ENCODE measurements around the gene DYNC1H1.

DNA sequence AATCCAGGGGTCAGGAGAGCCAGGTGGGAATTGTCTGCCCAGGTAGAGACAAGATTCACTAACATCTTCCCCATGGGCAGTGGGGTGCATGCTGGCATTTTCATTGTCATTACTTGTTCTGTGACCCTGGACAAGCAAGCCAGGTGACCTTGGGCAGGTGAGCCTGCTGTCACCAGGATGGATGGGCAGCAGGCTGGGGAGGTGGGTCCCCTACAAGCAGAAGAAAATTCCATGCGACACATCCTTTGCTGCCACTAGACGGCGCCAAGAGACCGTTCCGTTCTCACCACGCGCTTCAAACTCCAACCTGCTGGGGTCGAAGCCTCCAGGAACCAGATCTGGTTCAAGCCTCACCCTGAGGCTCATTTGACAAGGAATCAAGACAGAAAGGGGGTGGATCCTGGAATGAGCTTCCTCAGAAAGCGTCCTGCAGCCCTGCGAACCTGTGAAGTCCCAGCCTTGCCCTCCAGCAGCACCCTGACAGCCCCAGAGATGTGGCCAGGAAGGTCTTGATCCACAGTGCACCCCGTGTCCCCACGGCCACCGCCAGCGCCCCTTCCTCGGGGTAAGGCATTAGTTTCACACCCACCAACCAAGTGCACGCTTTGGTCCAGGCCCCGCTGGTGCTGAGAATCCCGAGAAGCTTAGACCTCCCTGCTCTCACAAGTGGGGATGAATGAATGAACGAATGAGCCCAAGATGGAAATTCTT is 3.2 kb upstream of the DYNC1H1 start:
- TF ChIP-seq CTCF (conservative IDR thresholded peaks at IDR 0.05): peak; percentile 89
- no peak for TF ChIP-seq ZFX (IDR thresholded peaks at IDR 0.05)

Measured in C4-2B (cell line).